GM10248 (cell line): ENCODE results near the gene C12orf43.

ENCODE experiments used
- CTCF ChIA-PET: fragments of 300-600 bp; sonication (Branson Sonifier 250); formaldehyde crosslinking; extraction: SDS; loops from one replicate; lab custom pipeline; 2021; ENCODE audit warnings: antibody characterized with exemption; lab: Yijun Ruan, JAX
- POLR2A ChIA-PET: fragments of 350-650 bp; sonication (Branson Sonifier 250); formaldehyde crosslinking; extraction: SDS; loops from one replicate; lab custom pipeline; 2020; ENCODE audit warnings: antibody characterized with exemption; lab: Yijun Ruan, JAX
- DNase-seq: peaks from one replicate; pipeline ENCODE4 v3.0.0; 2012; ENCODE audit errors: extremely low spot score
- CTCF ChIP-seq: IDR thresholded peaks from 2 replicates; pipeline ENCODE4 v1.5.1; 2012; ENCODE audit warnings: mild to moderate bottlenecking, low read depth; ENCODE audit errors: extremely low read depth, missing control alignments, control extremely low read depth

Gene C12orf43

GRCh38 chr12:121000530-121000929, 15.8 kb downstream of the C12orf43 start:
- POLR2A ChIA-PET = no interaction called here
- DNase-seq = no peak
- no peak for TF ChIP-seq CTCF
- CTCF ChIA-PET = no interaction called here

- DNase-seq = no peak
- CTCF ChIA-PET = interaction anchor here (1.1 kb wide), 1 partner anchor 60 kb away, joined by 3 read pairs; no protein-coding TSS in a partner anchor
- POLR2A ChIA-PET = interaction anchor here (0.5 kb wide), 1 partner anchor 390 kb away, joined by 3 read pairs; no protein-coding TSS in a partner anchor
- TF ChIP-seq CTCF = no peak
These were observed 16.8 kb downstream of the C12orf43 start for GRCh38 chr12:120999191-121000120.

- DNase-seq = no peak
- no peak for TF ChIP-seq CTCF
- POLR2A ChIA-PET = interaction anchor here (0.7 kb wide), 2 partner anchors 34 to 90 kb away, joined by 3 to 4 read pairs; no protein-coding TSS in a partner anchor
- CTCF ChIA-PET = interaction anchor here (1.1 to 1.5 kb wide), 2 partner anchors 61 to 349 kb away, joined by 3 to 4 read pairs; no protein-coding TSS in a partner anchor
These were observed 17.9 kb downstream of the C12orf43 start for GRCh38 chr12:120998435-120998834.

GRCh38 chr12:120997448-120997847, 18.8 kb downstream of the C12orf43 start:
- no peak for TF ChIP-seq CTCF
- no peak for DNase-seq
- ChIA-PET POLR2A (no interaction called here), CTCF (interaction anchor here (1.1 to 1.5 kb wide), 4 partner anchors 10 to 640 kb away, joined by 3 to 7 read pairs (median 4); no protein-coding TSS in a partner anchor)

- DNase-seq = no peak
- CTCF ChIA-PET = interaction anchor here (1.1 to 1.2 kb wide), 5 partner anchors 11 to 639 kb away, joined by 3 to 7 read pairs (median 3); no protein-coding TSS in a partner anchor
- TF ChIP-seq CTCF = no peak
- POLR2A ChIA-PET = no interaction called here
These were observed 20.0 kb downstream of the C12orf43 start for GRCh38 chr12:120996133-120996746.
